GM12878 (cell line): ENCODE data around the gene LXN. TPM values are rescaled to one million over a fixed set of nuclear protein-coding genes. Genes with fewer than 3 reads are reported as not detected.

ENCODE experiments used
- ATAC-seq: fragments of 200-7000 bp; cut with Tn5 transposase; 3 replicates; pipeline ENCODE4 v1.9.1; 2020; ENCODE audit warnings: mild to moderate bottlenecking, moderate library complexity
- BruUV-seq: library from RNA; stranded (reverse); fragments of 400-500 nt; replicated peaks from 2 replicates; lab custom pipeline; 2021; lab: Mats Ljungman, UMichigan
- CTCF ChIA-PET: fragments of 300-600 bp; sonication (Branson Sonifier 250); formaldehyde crosslinking; extraction: SDS; loops from one replicate; lab custom pipeline; 2021; ENCODE audit warnings: inconsistent platforms; lab: Yijun Ruan, JAX
- POLR2A ChIA-PET: fragments of 350-600 bp; formaldehyde crosslinking; extraction: SDS; loops from one replicate; lab custom pipeline; 2021; ENCODE audit warnings: inconsistent platforms; lab: Charles Lee
- RAD21 ChIA-PET: fragments of 300-600 bp; sonication (Branson Sonifier 250); formaldehyde crosslinking; loops from one replicate; lab custom pipeline; 2023; ENCODE audit warnings: antibody characterized with exemption; ENCODE audit not compliant: unreplicated experiment; lab: Charles Lee
- SMC1A ChIA-PET: fragments of 300-600 bp; sonication (Branson Sonifier 250); formaldehyde crosslinking; loops from one replicate; lab custom pipeline; 2023; ENCODE audit not compliant: unreplicated experiment, uncharacterized antibody; lab: Charles Lee
- DNase-seq: peaks from one replicate; pipeline ENCODE4 v3.0.0-alpha.2; 2011; ENCODE audit warnings: low read depth, low spot score
- FAIRE-seq: peaks from 3 replicates; lab custom pipeline; 2011; peaks lifted over from hg19 to GRCh38; lab: Jason Lieb, UNC
- H2AFZ ChIP-seq: 2 replicates; pipeline ENCODE4 v1.6.0; 2011; ENCODE audit warnings: low read depth, low read length, control low read depth; ENCODE audit not compliant: control insufficient read depth
- H3K27ac ChIP-seq: 2 replicates; pipeline ENCODE4 v1.5.1; 2011; ENCODE audit warnings: control low read depth; ENCODE audit not compliant: control insufficient read depth, insufficient read depth
- H3K27me3 ChIP-seq, 2 experiments: replicated peaks in 1 of 2; 2 replicates each; pipeline versions ENCODE4 v1.6.0 to v1.6.1; 2011; ENCODE audit warnings: low read length in 1 of 2; ENCODE audit not compliant: control insufficient read depth in 2 of 2, insufficient read depth in 2 of 2
- H3K36me3 ChIP-seq, 2 experiments: 2 replicates each; pipeline ENCODE4 v1.5.1; 2011; ENCODE audit warnings: low read length in 1 of 2; ENCODE audit not compliant: control insufficient read depth in 2 of 2, insufficient read depth in 2 of 2
- H3K4me1 ChIP-seq: 2 replicates; pipeline ENCODE4 v1.6.1; 2011; ENCODE audit warnings: mild to moderate bottlenecking, low read length, moderate library complexity, mixed read lengths; ENCODE audit not compliant: control insufficient read depth, insufficient read depth
- H3K4me2 ChIP-seq: 2 replicates; pipeline ENCODE4 v1.6.0; 2011; ENCODE audit warnings: control low read depth; ENCODE audit not compliant: control insufficient read depth, insufficient read depth
- H3K4me3 ChIP-seq: fragments of 200-600 bp; sonication (generic); 2 replicates; pipeline ENCODE4 v1.5.1; 2016
- H3K79me2 ChIP-seq: 2 replicates; pipeline ENCODE4 v1.6.0; 2011; ENCODE audit warnings: low read length; ENCODE audit not compliant: control insufficient read depth, insufficient read depth
- H3K9ac ChIP-seq: 2 replicates; pipeline ENCODE4 v1.8.0; 2011; ENCODE audit warnings: low read length, control low read depth, mixed read lengths; ENCODE audit not compliant: control insufficient read depth, insufficient read depth
- H3K9me3 ChIP-seq: replicated peaks from 3 replicates; pipeline ENCODE4 v1.5.1; 2011; ENCODE audit warnings: mild to moderate bottlenecking, low read length; ENCODE audit not compliant: control insufficient read depth, insufficient read depth
- H4K20me1 ChIP-seq: 2 replicates; pipeline ENCODE4 v1.6.0; 2011; ENCODE audit not compliant: control insufficient read depth, insufficient read depth
- ATF7 ChIP-seq: fragments of 450-650 bp; IDR thresholded peaks from 2 replicates; pipeline ENCODE4 v1.6.1; 2016; ENCODE audit warnings: low read depth, mild to moderate bottlenecking
- E4F1 ChIP-seq: fragments of 450-650 bp; IDR thresholded peaks from 2 replicates; pipeline ENCODE4 v1.6.1; 2018; ENCODE audit warnings: borderline replicate concordance, mild to moderate bottlenecking; ENCODE audit not compliant: partially characterized antibody
- WGBS: methylation state at CpG from one replicate; pipeline ENCODE4 v1.1.6; 2016; ENCODE audit warnings: low lambda C conversion rate; ENCODE audit not compliant: insufficient replicate concordance, insufficient coverage; ENCODE audit errors: missing lambda C conversion rate; 5-methylcytosine and 5-hydroxymethylcytosine counted together
- in situ Hi-C: fragments of 300-500 bp; cut with MboI; formaldehyde crosslinking; loops from 9 replicates; pipeline ENCODE4 v1.14.3; 2018; ENCODE audit warnings: mixed read lengths
- intact Hi-C: fragments of 100-400 bp; cut with micrococcal nuclease; formaldehyde crosslinking; loops from one replicate; pipeline ENCODE4 v1.14.2; 2022; ENCODE audit not compliant: unreplicated experiment
- polyA plus RNA-seq, 11 experiments: library from polyadenylated mRNA; depleted of rRNA in 4 of 11; unstranded in 6 of 11; stranded (reverse) in 5 of 11; fragments of >200 nt; fragmentation: Nextera tagmentation in 4 of 11; fragmentation: Illumina TruSeq in 1 of 11; extraction: Ambion mirVana in 4 of 11; extraction: Trizol in 1 of 11; gene quantifications; 1 replicate in 1 of 11; 2 replicates in 10 of 11; pipeline versions ENCODE4 v1.2.1 to v1.2.3, GENCODE V29; 2011 to 2016; ENCODE audit warnings: inconsistent platforms in 2 of 11, missing spikeins in 2 of 11, low read depth in 1 of 11
- total RNA-seq, 4 experiments: library from RNA; depleted of rRNA in 3 of 4; stranded (reverse); fragments of >200 nt in 3 of 4; fragmentation: Illumina TruSeq in 1 of 4; extraction: Trizol in 1 of 4; gene quantifications; 2 replicates each; pipeline versions ENCODE4 v1.2.1 to v1.2.3, GENCODE V29; 2013 to 2021

Gene LXN
- total and polyA plus RNA-seq, 10 of the 15 experiments (the other 5 are each of a cell fraction or from before 2014, with no cell fraction given), result 10.7 to 45.0 (median 20.4) TPM

- ChIA-PET POLR2A (no interaction called here), CTCF (interaction anchor here (2.2 kb wide), 1 partner anchor 24 kb away, joined by 8 read pairs; no protein-coding TSS in a partner anchor), SMC1A (no interaction called here), RAD21 (no interaction called here)
- Histone ChIP-seq H3K27ac (no peak overlapping the region), H4K20me1 (no peaks in the 10 kb centered on the region), H3K9me3 (no peaks in the 10 kb centered on the region), H3K9ac (no peak overlapping the region), H3K79me2 (no peaks in the 10 kb centered on the region), H3K4me3 (no peak overlapping the region), H3K27me3 (no peaks in the 10 kb centered on the region), H3K4me1 (no peaks in the 10 kb centered on the region), H2AFZ (no peak overlapping the region), H3K36me3 (no peaks in the 10 kb centered on the region)
- DNase-seq (no peak), FAIRE-seq (no peak), ATAC-seq (no peak)
- no TSS peak for BruUV-seq
- 58% methylated on average over 4 of the region's 4 CpGs for WGBS
- in situ Hi-C loops, result no loop called here
- TF ChIP-seq E4F1 (no peak), ATF7 (no peak)
- TF ChIP-seq, all 136 proteins: peak for 0
- intact Hi-C loops, result no loop called here
- H3K4me2 ChIP-seq, result no peak overlapping the region
These were observed 30.5 kb upstream of the LXN start for GRCh38 chr3:158702815-158703481.
